HepG2 (cell line): ENCODE results near the gene ZBTB48. TPM values are rescaled to one million over a fixed set of nuclear protein-coding genes. Genes with fewer than 3 reads are reported as not detected.

Source experiments
- ATAC-seq: fragments of 200-7000 bp; cut with Tn5 transposase; 3 replicates; pipeline ENCODE4 v1.9.1; 2020; ENCODE audit warnings: mild to moderate bottlenecking, moderate library complexity
- BruUV-seq: library from RNA; stranded (reverse); fragments of 400-500 nt; replicated peaks from 2 replicates; lab custom pipeline; 2021; lab: Mats Ljungman, UMichigan
- CTCF ChIA-PET: fragments of 300-600 bp; formaldehyde crosslinking; extraction: SDS; loops from one replicate; lab custom pipeline; 2021; ENCODE audit warnings: low total read pairs, inconsistent platforms, low intra/inter-chr PET ratio; lab: Yijun Ruan, JAX
- POLR2A ChIA-PET: fragments of 350-600 bp; sonication (Branson Sonifier 250); formaldehyde crosslinking; loops from one replicate; lab custom pipeline; 2020; ENCODE audit warnings: antibody characterized with exemption, inconsistent platforms; lab: Yijun Ruan, JAX
- DNase-seq: peaks from one replicate; pipeline ENCODE4 v3.0.0-alpha.2; 2015; ENCODE audit warnings: low spot score
- FAIRE-seq: peaks from 3 replicates; lab custom pipeline; 2011; peaks lifted over from hg19 to GRCh38; lab: Jason Lieb, UNC
- H2AFZ ChIP-seq: one replicate; pipeline ENCODE4 v1.6.1; 2011; ENCODE audit warnings: low read length, inconsistent platforms
- H3K27ac ChIP-seq: fragments of 300-600 bp; 3 replicates; pipeline ENCODE4 v1.8.0; 2011; ENCODE audit warnings: mixed run types, mild to moderate bottlenecking, mixed read lengths, low read length, inconsistent platforms; ENCODE audit not compliant: insufficient read depth; ENCODE audit errors: extremely low read length
- H3K27me3 ChIP-seq, 2 experiments: fragments of 200-600 bp in 1 of 2; 2 replicates in 1 of 2; 3 replicates in 1 of 2; pipeline versions ENCODE4 v1.6.0 to v1.8.0; 2011; ENCODE audit warnings: low read length in 2 of 2, mild to moderate bottlenecking in 2 of 2, moderate library complexity in 2 of 2, inconsistent platforms in 1 of 2; ENCODE audit not compliant: insufficient read depth in 2 of 2, control insufficient read depth in 1 of 2
- H3K36me3 ChIP-seq, 2 experiments: fragments of 200-600 bp in 1 of 2; replicated peaks in 1 of 2; 2 replicates in 1 of 2; 3 replicates in 1 of 2; pipeline versions ENCODE4 v1.5.1 to v1.8.0; 2011; ENCODE audit warnings: low read length in 2 of 2, inconsistent platforms in 1 of 2; ENCODE audit not compliant: insufficient read depth in 2 of 2, control insufficient read depth in 1 of 2
- H3K4me1 ChIP-seq: 2 replicates; pipeline ENCODE4 v1.5.1; 2012; ENCODE audit warnings: low read length, inconsistent platforms; ENCODE audit not compliant: insufficient read depth
- H3K4me2 ChIP-seq: 2 replicates; pipeline ENCODE4 v1.6.0; 2011; ENCODE audit warnings: low read depth, low read length, inconsistent platforms
- H3K4me3 ChIP-seq, 3 experiments: fragments of 200-600 bp in 1 of 3; sonication (generic), shearing (Covaris generic) in 1 of 3; replicated peaks in 1 of 3; 2 replicates each; pipeline ENCODE4 v1.5.1; 2011 to 2016; ENCODE audit warnings: low read length in 3 of 3, inconsistent platforms in 2 of 3, low read depth in 2 of 3, mild to moderate bottlenecking in 2 of 3, control low read depth in 1 of 3, mixed read lengths in 1 of 3; ENCODE audit not compliant: insufficient read depth in 1 of 3
- H3K79me2 ChIP-seq: one replicate; pipeline ENCODE4 v1.6.1; 2011; ENCODE audit warnings: low read length, inconsistent platforms; ENCODE audit not compliant: insufficient read depth
- H3K9ac ChIP-seq: 2 replicates; pipeline ENCODE4 v1.6.0; 2011; ENCODE audit warnings: mild to moderate bottlenecking, low read depth, low read length, inconsistent platforms; ENCODE audit not compliant: insufficient read depth
- H3K9me3 ChIP-seq: 2 replicates; pipeline ENCODE4 v1.5.1; 2012; ENCODE audit warnings: mild to moderate bottlenecking, low read length
- H4K20me1 ChIP-seq: 2 replicates; pipeline ENCODE4 v1.6.0; 2011; ENCODE audit warnings: inconsistent platforms, mild to moderate bottlenecking, low read length, moderate library complexity; ENCODE audit not compliant: insufficient read depth
- ADNP ChIP-seq: sonication (generic); formaldehyde crosslinking; IDR thresholded peaks from 2 replicates; pipeline ENCODE4 v1.4.0; 2020; ENCODE audit warnings: missing genetic modification reagents
- BHLHE40 ChIP-seq: IDR thresholded peaks from 2 replicates; pipeline ENCODE4 v1.6.1; 2011; ENCODE audit warnings: low read length, improper control_type of control experiment
- CEBPG ChIP-seq: IDR thresholded peaks from 2 replicates; pipeline ENCODE4 v1.6.1; 2016
- ETS1 ChIP-seq: sonication (generic); formaldehyde crosslinking; IDR thresholded peaks from 2 replicates; pipeline ENCODE4 v1.4.0; 2020; ENCODE audit warnings: missing genetic modification reagents
- FOXJ3 ChIP-seq: sonication (generic); formaldehyde crosslinking; IDR thresholded peaks from 2 replicates; pipeline ENCODE4 v1.4.0; 2020; ENCODE audit warnings: missing genetic modification reagents, mild to moderate bottlenecking, borderline replicate concordance
- HDAC2 ChIP-seq: sonication (generic); formaldehyde crosslinking; IDR thresholded peaks from 2 replicates; pipeline ENCODE4 v1.4.0; 2020; ENCODE audit warnings: missing genetic modification reagents
- MAFF ChIP-seq: IDR thresholded peaks from 2 replicates; pipeline ENCODE4 v1.6.1; 2011; ENCODE audit warnings: low read depth, low read length, improper control_type of control experiment
- NFE2L2 ChIP-seq: fragments of 150-350 bp; IDR thresholded peaks from 2 replicates; pipeline ENCODE4 v1.6.1; 2014; ENCODE audit warnings: low read length
- POLR2A ChIP-seq, 2 experiments: IDR thresholded peaks; 2 replicates each; pipeline ENCODE4 v1.6.1; 2011; ENCODE audit warnings: low read depth in 2 of 2, low read length in 2 of 2, mild to moderate bottlenecking in 1 of 2, moderate library complexity in 1 of 2; ENCODE audit not compliant: insufficient read depth in 1 of 2
- SP5 ChIP-seq: IDR thresholded peaks from 2 replicates; pipeline ENCODE4 v1.6.1; 2016; ENCODE audit warnings: low read depth, borderline replicate concordance
- TFDP1 ChIP-seq: IDR thresholded peaks from 2 replicates; pipeline ENCODE4 v1.6.1; 2016; ENCODE audit warnings: missing compliant biosample characterization, missing genetic modification reagents, borderline replicate concordance
- ZBTB39 ChIP-seq: sonication (generic); formaldehyde crosslinking; IDR thresholded peaks from 2 replicates; pipeline ENCODE4 v1.5.0; 2020; ENCODE audit warnings: missing genetic modification reagents
- ZNF253 ChIP-seq: sonication (generic); formaldehyde crosslinking; IDR thresholded peaks from 2 replicates; pipeline ENCODE4 v1.8.0; 2022; ENCODE audit warnings: mild to moderate bottlenecking, missing genetic modification reagents, borderline replicate concordance
- ZNF382 ChIP-seq: sonication (generic); formaldehyde crosslinking; IDR thresholded peaks from 2 replicates; pipeline ENCODE4 v1.5.0; 2020; ENCODE audit warnings: missing genetic modification reagents, mild to moderate bottlenecking, borderline replicate concordance
- ZNF768 ChIP-seq: sonication (generic); formaldehyde crosslinking; IDR thresholded peaks from 2 replicates; pipeline ENCODE4 v1.4.0; 2020; ENCODE audit warnings: missing genetic modification reagents
- ZNF770 ChIP-seq: sonication (generic); formaldehyde crosslinking; IDR thresholded peaks from 2 replicates; pipeline ENCODE4 v1.5.0; 2020; ENCODE audit warnings: mild to moderate bottlenecking, missing genetic modification reagents
- WGBS: methylation state at CpG from one replicate; pipeline ENCODE4 v1.1.6; 2017; ENCODE audit warnings: low lambda C conversion rate; 5-methylcytosine and 5-hydroxymethylcytosine counted together
- in situ Hi-C: cut with HindIII; loops from 2 replicates; pipeline ENCODE4 v1.10.0; 2017; ENCODE audit warnings: low pct_unique_long_range_greater_than_20kb; ENCODE audit not compliant: extremely low pct_ligation_motif_present
- intact Hi-C: fragments of 100-400 bp; cut with micrococcal nuclease; formaldehyde crosslinking; loops from one replicate; pipeline ENCODE4 v1.10.0; 2022; ENCODE audit not compliant: unreplicated experiment
- polyA plus RNA-seq, 8 experiments: library from polyadenylated mRNA; depleted of rRNA in 3 of 8; stranded (reverse) in 7 of 8; unstranded in 1 of 8; fragments of >200 nt; fragmentation: Illumina TruSeq in 4 of 8; extraction: Trizol in 4 of 8; gene quantifications; 2 replicates each; pipeline versions ENCODE4 v1.2.1 to v1.2.3, GENCODE V29; 2011 to 2016; ENCODE audit warnings: low read depth in 4 of 8, missing spikeins in 1 of 8, mixed read lengths in 1 of 8; ENCODE audit not compliant: insufficient read depth in 1 of 8
- total RNA-seq, 5 experiments: library from RNA; depleted of rRNA; stranded (reverse); fragments of >200 nt; fragmentation: Illumina TruSeq; extraction: Trizol; gene quantifications; 2 replicates each; pipeline ENCODE4 v1.2.3, GENCODE V29; 2016; ENCODE audit warnings: low read depth in 1 of 5

Gene ZBTB48
- total and polyA plus RNA-seq, 2 of the 13 experiments (the other 11 are each of a cell fraction or from before 2014, with no cell fraction given): 13.0 to 17.1 TPM

- TF ChIP-seq TFDP1 (CRISPR knock-in tag) (no peak), ZNF770 (CRISPR knock-in tag) (no peak), ETS1 (no peak), ZNF253 (no peak)
Measured at GRCh38 chr1:6582370-6582769, 2.6 kb downstream of the ZBTB48 start (continued).

- Histone ChIP-seq H3K9me3 (no peaks in the 10 kb centered on the region), H3K4me2 (no peak overlapping the region), H3K27ac (no peak overlapping the region), H3K79me2 (peaks cover 15% of the 10 kb centered on the region), H3K4me3 (no peak overlapping the region), H3K27me3 (no peaks in the 10 kb centered on the region), H3K4me1 (peaks cover 31% of the 10 kb centered on the region), H3K9ac (no peak overlapping the region), H2AFZ (no peak overlapping the region), H3K36me3 (peaks cover 7 to 18% of the 10 kb centered on the region in 2 experiments; a peak in 4 of 5 replicates), H4K20me1 (peaks cover 4% of the 10 kb centered on the region; the same call in 1 of the 2 replicates)
- intact Hi-C loops (loop anchor here (5.0 kb wide), 1 partner anchor 43 kb away; no protein-coding TSS in a partner anchor), in situ Hi-C loops (no loop called here)
- ATAC-seq: no peak
- DNase-seq: no peak
- FAIRE-seq: no peak
- WGBS: 89% methylated on average over 18 of the region's 21 CpGs
- POLR2A ChIA-PET: interaction anchor here (5.2 kb wide), 1 partner anchor 18 kb away, joined by 113 read pairs; the partner anchor contains the start of gene KLHL21
- CTCF ChIA-PET: no interaction called here
- no TSS peak for BruUV-seq
- no peak for TF ChIP-seq CEBPG
- no peak for TF ChIP-seq ZNF768 (CRISPR knock-in tag)
- TF ChIP-seq POLR2A (IDR thresholded peaks at IDR 0.05; ENCODE audit: insufficient read depth in 1 of 2, low read depth in 2 of 2, low read length in 2 of 2): 0 out of 4 replicates have a peak, but pooled peaks of 1 of the 2 experiments have one; percentile 8
- no peak for TF ChIP-seq SP5 (CRISPR knock-in tag)
- no peak for TF ChIP-seq ZBTB39 (CRISPR knock-in tag)
- TF ChIP-seq BHLHE40: no peak
- peak; percentile 95 for TF ChIP-seq MAFF
- TF ChIP-seq ADNP (CRISPR knock-in tag): no peak
- no peak for TF ChIP-seq HDAC2 (CRISPR knock-in tag)
- no peak for TF ChIP-seq NFE2L2
- no peak for TF ChIP-seq FOXJ3
- no peak for TF ChIP-seq ZNF382 (CRISPR knock-in tag)
Measured at GRCh38 chr1:6584126-6585080, 4.6 kb downstream of the ZBTB48 start.
